ENCODE results near the gene CCDC142. TPM values are rescaled to one million over a fixed set of nuclear protein-coding genes. Genes with fewer than 3 reads are reported as not detected.

CCDC142 gene
- total and polyA plus RNA-seq, 10 of the 15 experiments (the other 5 are each of a cell fraction or from before 2014, with no cell fraction given), result 0.93 to 16.9 (median 9.0) TPM

DNA sequence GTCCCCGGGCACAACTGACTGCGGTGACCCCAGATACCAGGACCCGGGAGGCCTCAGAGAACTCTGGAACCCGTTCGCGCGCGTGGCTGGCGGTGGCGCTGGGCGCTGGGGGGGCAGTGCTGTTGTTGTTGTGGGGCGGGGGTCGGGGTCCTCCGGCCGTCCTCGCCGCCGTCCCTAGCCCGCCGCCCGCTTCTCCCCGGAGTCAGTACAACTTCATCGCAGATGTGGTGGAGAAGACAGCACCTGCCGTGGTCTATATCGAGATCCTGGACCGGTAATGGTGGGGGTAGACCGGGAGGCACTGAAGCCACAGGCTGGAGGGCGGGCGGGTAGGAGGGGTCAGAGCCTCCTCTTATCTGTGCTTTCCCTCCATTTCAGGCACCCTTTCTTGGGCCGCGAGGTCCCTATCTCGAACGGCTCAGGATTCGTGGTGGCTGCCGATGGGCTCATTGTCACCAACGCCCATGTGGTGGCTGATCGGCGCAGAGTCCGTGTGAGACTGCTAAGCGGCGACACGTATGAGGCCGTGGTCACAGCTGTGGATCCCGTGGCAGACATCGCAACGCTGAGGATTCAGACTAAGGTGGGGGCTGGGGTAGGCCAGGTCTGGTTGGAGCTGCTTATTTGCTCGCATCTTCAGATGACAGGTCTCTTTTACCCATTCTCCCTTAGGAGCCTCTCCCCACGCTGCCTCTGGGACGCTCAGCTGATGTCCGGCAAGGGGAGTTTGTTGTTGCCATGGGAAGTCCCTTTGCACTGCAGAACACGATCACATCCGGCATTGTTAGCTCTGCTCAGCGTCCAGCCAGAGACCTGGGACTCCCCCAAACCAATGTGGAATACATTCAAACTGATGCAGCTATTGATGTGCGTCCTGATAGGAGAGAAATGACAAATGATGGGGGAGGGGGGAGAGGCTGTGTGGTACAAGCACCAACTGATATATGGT, 47.7 kb upstream of the CCDC142 start (continued):
- TF ChIP-seq E4F1 (IDR thresholded peaks at IDR 0.05; ENCODE audit: borderline replicate concordance, partially characterized antibody) (no peak), TAF1 (IDR thresholded peaks at IDR 0.05; ENCODE audit: borderline replicate concordance, low read depth, low read length) (peak; percentile 44; the same call in 1 of the 2 replicates), RFX5 (IDR thresholded peaks at IDR 0.05; ENCODE audit: low read depth, low read length) (0 out of 2 replicates have a peak, but pooled peaks have one; percentile 29), ZBED1 (IDR thresholded peaks at IDR 0.05; ENCODE audit: borderline replicate concordance) (no peak), RELA (IDR thresholded peaks at IDR 0.05; ENCODE audit: borderline replicate concordance, partially characterized antibody) (peak; percentile 91), SIN3A (IDR thresholded peaks at IDR 0.05; ENCODE audit: low read depth, low read length) (peak; percentile 93), MYB (IDR thresholded peaks at IDR 0.05; ENCODE audit: borderline replicate concordance, low read depth, low read length) (no peak), LARP7 (IDR thresholded peaks at IDR 0.05) (no peak; the same call in 1 of the 2 replicates), KLF5 (IDR thresholded peaks at IDR 0.05; ENCODE audit: partially characterized antibody) (no peak), GATAD2B (conservative IDR thresholded peaks at IDR 0.05; ENCODE audit: low read depth) (peak; percentile 10; the same call in 1 of the 2 replicates), PAX5 (IDR thresholded peaks at IDR 0.05; ENCODE audit: borderline replicate concordance, low read depth, low read length) (0 out of 2 replicates have a peak, but pooled peaks have one; percentile 18), POLR2A (IDR thresholded peaks at IDR 0.05; ENCODE audit: low read depth, low read length) (peak; percentile 85), SUZ12 (IDR thresholded peaks at IDR 0.05; ENCODE audit: unreplicated experiment) (no peak), POLR2AphosphoS5 (IDR thresholded peaks at IDR 0.05; ENCODE audit: low read length) (peak; percentile 84)
- TF ChIP-seq, protein P1, sequence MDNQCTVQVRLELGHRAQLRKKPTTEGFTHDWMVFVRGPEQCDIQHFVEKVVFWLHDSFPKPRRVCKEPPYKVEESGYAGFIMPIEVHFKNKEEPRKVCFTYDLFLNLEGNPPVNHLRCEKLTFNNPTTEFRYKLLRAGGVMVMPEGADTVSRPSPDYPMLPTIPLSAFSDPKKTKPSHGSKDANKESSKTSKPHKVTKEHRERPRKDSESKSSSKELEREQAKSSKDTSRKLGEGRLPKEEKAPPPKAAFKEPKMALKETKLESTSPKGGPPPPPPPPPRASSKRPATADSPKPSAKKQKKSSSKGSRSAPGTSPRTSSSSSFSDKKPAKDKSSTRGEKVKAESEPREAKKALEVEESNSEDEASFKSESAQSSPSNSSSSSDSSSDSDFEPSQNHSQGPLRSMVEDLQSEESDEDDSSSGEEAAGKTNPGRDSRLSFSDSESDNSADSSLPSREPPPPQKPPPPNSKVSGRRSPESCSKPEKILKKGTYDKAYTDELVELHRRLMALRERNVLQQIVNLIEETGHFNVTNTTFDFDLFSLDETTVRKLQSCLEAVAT (IDR thresholded peaks at IDR 0.05), result peak; percentile 64
- TF ChIP-seq, protein P2, sequence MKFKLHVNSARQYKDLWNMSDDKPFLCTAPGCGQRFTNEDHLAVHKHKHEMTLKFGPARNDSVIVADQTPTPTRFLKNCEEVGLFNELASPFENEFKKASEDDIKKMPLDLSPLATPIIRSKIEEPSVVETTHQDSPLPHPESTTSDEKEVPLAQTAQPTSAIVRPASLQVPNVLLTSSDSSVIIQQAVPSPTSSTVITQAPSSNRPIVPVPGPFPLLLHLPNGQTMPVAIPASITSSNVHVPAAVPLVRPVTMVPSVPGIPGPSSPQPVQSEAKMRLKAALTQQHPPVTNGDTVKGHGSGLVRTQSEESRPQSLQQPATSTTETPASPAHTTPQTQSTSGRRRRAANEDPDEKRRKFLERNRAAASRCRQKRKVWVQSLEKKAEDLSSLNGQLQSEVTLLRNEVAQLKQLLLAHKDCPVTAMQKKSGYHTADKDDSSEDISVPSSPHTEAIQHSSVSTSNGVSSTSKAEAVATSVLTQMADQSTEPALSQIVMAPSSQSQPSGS (IDR thresholded peaks at IDR 0.05; ENCODE audit: low read length), result no peak
- TF ChIP-seq, protein P3, sequence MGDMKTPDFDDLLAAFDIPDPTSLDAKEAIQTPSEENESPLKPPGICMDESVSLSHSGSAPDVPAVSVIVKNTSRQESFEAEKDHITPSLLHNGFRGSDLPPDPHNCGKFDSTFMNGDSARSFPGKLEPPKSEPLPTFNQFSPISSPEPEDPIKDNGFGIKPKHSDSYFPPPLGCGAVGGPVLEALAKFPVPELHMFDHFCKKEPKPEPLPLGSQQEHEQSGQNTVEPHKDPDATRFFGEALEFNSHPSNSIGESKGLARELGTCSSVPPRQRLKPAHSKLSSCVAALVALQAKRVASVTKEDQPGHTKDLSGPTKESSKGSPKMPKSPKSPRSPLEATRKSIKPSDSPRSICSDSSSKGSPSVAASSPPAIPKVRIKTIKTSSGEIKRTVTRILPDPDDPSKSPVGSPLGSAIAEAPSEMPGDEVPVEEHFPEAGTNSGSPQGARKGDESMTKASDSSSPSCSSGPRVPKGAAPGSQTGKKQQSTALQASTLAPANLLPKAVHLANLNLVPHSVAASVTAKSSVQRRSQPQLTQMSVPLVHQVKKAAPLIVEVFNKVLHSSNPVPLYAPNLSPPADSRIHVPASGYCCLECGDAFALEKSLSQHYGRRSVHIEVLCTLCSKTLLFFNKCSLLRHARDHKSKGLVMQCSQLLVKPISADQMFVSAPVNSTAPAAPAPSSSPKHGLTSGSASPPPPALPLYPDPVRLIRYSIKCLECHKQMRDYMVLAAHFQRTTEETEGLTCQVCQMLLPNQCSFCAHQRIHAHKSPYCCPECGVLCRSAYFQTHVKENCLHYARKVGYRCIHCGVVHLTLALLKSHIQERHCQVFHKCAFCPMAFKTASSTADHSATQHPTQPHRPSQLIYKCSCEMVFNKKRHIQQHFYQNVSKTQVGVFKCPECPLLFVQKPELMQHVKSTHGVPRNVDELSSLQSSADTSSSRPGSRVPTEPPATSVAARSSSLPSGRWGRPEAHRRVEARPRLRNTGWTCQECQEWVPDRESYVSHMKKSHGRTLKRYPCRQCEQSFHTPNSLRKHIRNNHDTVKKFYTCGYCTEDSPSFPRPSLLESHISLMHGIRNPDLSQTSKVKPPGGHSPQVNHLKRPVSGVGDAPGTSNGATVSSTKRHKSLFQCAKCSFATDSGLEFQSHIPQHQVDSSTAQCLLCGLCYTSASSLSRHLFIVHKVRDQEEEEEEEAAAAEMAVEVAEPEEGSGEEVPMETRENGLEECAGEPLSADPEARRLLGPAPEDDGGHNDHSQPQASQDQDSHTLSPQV (IDR thresholded peaks at IDR 0.05), result no peak

All from GM12878 (cell line).